Suprapubic skin (tissue), 4 donors: Measurements from ENCODE around the gene YEATS4. TPM values are rescaled to one million over a fixed set of nuclear protein-coding genes. Genes with fewer than 3 reads are reported as not detected.

ENCODE experiments used
- DNase-seq, 2 donors: peaks; one replicate each; pipeline ENCODE4 v3.0.0-alpha.2; 2019; ENCODE audit warnings: low spot score in 2 of 2
- H3K27ac ChIP-seq: fragments of 200-600 bp; sonication (generic); one replicate; pipeline ENCODE4 v1.5.1; 2019
- H3K27me3 ChIP-seq: fragments of 200-600 bp; sonication (generic); one replicate; pipeline ENCODE4 v1.5.1; 2019
- H3K36me3 ChIP-seq: fragments of 200-600 bp; sonication (generic); one replicate; pipeline ENCODE4 v1.5.1; 2019
- H3K4me1 ChIP-seq: fragments of 200-600 bp; sonication (generic); one replicate; pipeline ENCODE4 v1.5.1; 2019
- H3K4me3 ChIP-seq: fragments of 200-600 bp; sonication (generic); one replicate; pipeline ENCODE4 v1.5.1; 2019; ENCODE audit warnings: mild to moderate bottlenecking
- H3K9me3 ChIP-seq: fragments of 200-600 bp; sonication (generic); one replicate; pipeline ENCODE4 v1.5.1; 2019
- CTCF ChIP-seq, 2 donors: fragments of 200-600 bp in 1 of 2; fragments of 450-650 bp in 1 of 2; sonication (generic) in 1 of 2; IDR thresholded peaks; one replicate each; pipeline ENCODE4 v1.5.1; 2016 to 2019; ENCODE audit warnings: antibody characterized with exemption in 2 of 2, mild to moderate bottlenecking in 1 of 2, moderate library complexity in 1 of 2
- EP300 ChIP-seq: sonication (generic); formaldehyde crosslinking; IDR thresholded peaks from one replicate; pipeline ENCODE4 v1.6.1; 2017; ENCODE audit warnings: antibody characterized with exemption
- POLR2A ChIP-seq, 2 donors: fragments of 450-650 bp; IDR thresholded peaks; one replicate each; pipeline ENCODE4 v1.6.1; 2017; ENCODE audit warnings: antibody characterized with exemption in 2 of 2, mild to moderate bottlenecking in 2 of 2, moderate library complexity in 2 of 2
- POLR2AphosphoS5 ChIP-seq, 3 donors: sonication (generic); formaldehyde crosslinking; IDR thresholded peaks; one replicate each; pipeline ENCODE4 v1.6.1; 2017; ENCODE audit warnings: antibody characterized with exemption in 3 of 3
- WGBS: methylation state at CpG from one replicate; pipeline ENCODE4 v1.1.5; 2018; 5-methylcytosine and 5-hydroxymethylcytosine counted together
- total RNA-seq, 4 donors: library from RNA; depleted of rRNA; stranded (reverse); fragments of >200 nt; gene quantifications; one replicate each; pipeline ENCODE4 v1.1.0, GENCODE V29; 2016

YEATS4 gene
- total RNA-seq, 4 donors from 2014 or later = 12.4 to 19.5 (median 14.2) TPM

- WGBS = 81% methylated on average over 3 of the region's 3 CpGs
- no peak overlapping the region for H3K4me3 ChIP-seq
- H3K27ac ChIP-seq = no peak overlapping the region
- DNase-seq = no peak
- no peaks in the 10 kb centered on the region for H3K27me3 ChIP-seq
- H3K9me3 ChIP-seq = no peaks in the 10 kb centered on the region
- no peak for TF ChIP-seq CTCF (IDR thresholded peaks at IDR 0.05)
- TF ChIP-seq EP300 = no peak
- no peak for TF ChIP-seq POLR2A (IDR thresholded peaks at IDR 0.05)
- TF ChIP-seq POLR2AphosphoS5 (IDR thresholded peaks at IDR 0.05) = no peak
- no peaks in the 10 kb centered on the region for H3K4me1 ChIP-seq
- no peaks in the 10 kb centered on the region for H3K36me3 ChIP-seq
Measured at GRCh38 chr12:69385038-69385437, 25.5 kb downstream of the YEATS4 start.

DNA sequence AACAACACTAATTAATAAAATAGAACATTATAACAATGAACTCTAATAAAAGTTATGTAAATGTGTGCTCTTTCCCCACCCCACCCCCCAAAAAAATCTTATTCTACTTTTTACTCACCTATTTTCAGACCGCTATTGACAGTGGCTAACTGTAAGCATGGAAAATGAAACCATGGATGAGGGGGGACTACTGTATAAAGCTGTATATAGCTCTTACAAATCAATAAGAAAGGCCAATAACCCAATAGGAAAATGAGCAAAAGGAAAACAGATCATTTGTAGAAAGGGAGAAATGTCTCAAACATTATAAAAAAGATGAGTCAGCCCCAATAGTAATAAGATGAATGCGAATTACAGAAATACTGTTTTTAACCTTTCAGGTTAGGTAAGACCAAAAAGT, 27.4 kb downstream of the YEATS4 start:
- Histone ChIP-seq H3K36me3 (peaks cover 7% of the 10 kb centered on the region), H3K4me3 (no peak overlapping the region), H3K27ac (no peak overlapping the region), H3K4me1 (no peaks in the 10 kb centered on the region), H3K27me3 (no peaks in the 10 kb centered on the region), H3K9me3 (no peaks in the 10 kb centered on the region)
- 94% methylated on average over 2 of the region's 2 CpGs for WGBS
- TF ChIP-seq POLR2A (IDR thresholded peaks at IDR 0.05) (no peak), EP300 (no peak), POLR2AphosphoS5 (IDR thresholded peaks at IDR 0.05) (no peak), CTCF (IDR thresholded peaks at IDR 0.05) (no peak)
- DNase-seq = no peak

GRCh38 chr12:69388371-69388770, 28.8 kb downstream of the YEATS4 start:
- TF ChIP-seq CTCF (IDR thresholded peaks at IDR 0.05) = peak; percentile 4 to 49
- TF ChIP-seq EP300 = no peak
- Histone ChIP-seq H3K36me3 (peaks cover 7% of the 10 kb centered on the region), H3K27ac (no peak overlapping the region), H3K9me3 (no peaks in the 10 kb centered on the region), H3K4me1 (no peaks in the 10 kb centered on the region), H3K4me3 (no peak overlapping the region), H3K27me3 (no peaks in the 10 kb centered on the region)
- 88% methylated on average over 1 of the region's 1 CpG for WGBS
- no peak for DNase-seq

GRCh38 chr12:69389831-69390230, 30.3 kb downstream of the YEATS4 start:
- 41% methylated on average over 1 of the region's 1 CpG for WGBS
- no peak for DNase-seq
- Histone ChIP-seq H3K4me3 (no peak overlapping the region), H3K9me3 (no peaks in the 10 kb centered on the region), H3K27ac (no peak overlapping the region), H3K27me3 (no peaks in the 10 kb centered on the region), H3K36me3 (peaks cover 7% of the 10 kb centered on the region), H3K4me1 (no peaks in the 10 kb centered on the region)
- TF ChIP-seq POLR2A (IDR thresholded peaks at IDR 0.05) = no peak
- TF ChIP-seq EP300 = no peak
- TF ChIP-seq CTCF (IDR thresholded peaks at IDR 0.05) = no peak
- TF ChIP-seq POLR2AphosphoS5 (IDR thresholded peaks at IDR 0.05) = no peak

- DNase-seq = no peak
- no peak overlapping the region for H3K4me3 ChIP-seq
- H3K4me1 ChIP-seq = no peaks in the 10 kb centered on the region
- H3K9me3 ChIP-seq = no peaks in the 10 kb centered on the region
- H3K27me3 ChIP-seq = no peaks in the 10 kb centered on the region
- no peak for TF ChIP-seq POLR2A (IDR thresholded peaks at IDR 0.05)
- no peak for TF ChIP-seq EP300
- TF ChIP-seq POLR2AphosphoS5 (IDR thresholded peaks at IDR 0.05) = no peak
- no peak for TF ChIP-seq CTCF (IDR thresholded peaks at IDR 0.05)
- WGBS = 97% methylated on average over 1 of the region's 1 CpG
- H3K36me3 ChIP-seq = peaks cover 7% of the 10 kb centered on the region
- H3K27ac ChIP-seq = no peak overlapping the region
Measured at GRCh38 chr12:69392179-69392928, 32.8 kb downstream of the YEATS4 start.
